Astrocyte (in vitro differentiated cells and primary cell): Measurements from ENCODE around the gene PTPN12.

Experiments
- EZH2 ChIP-seq: IDR thresholded peaks from 2 replicates; pipeline ENCODE4 v1.6.1; 2012; ENCODE audit warnings: mild to moderate bottlenecking, low read length, inconsistent platforms; ENCODE audit not compliant: insufficient read depth
- TF ChIP-seq, protein P1 (sequence below): IDR thresholded peaks from 2 replicates; pipeline ENCODE4 v1.5.1; 2011; ENCODE audit warnings: low read depth, mild to moderate bottlenecking, inconsistent platforms, low read length, moderate library complexity; ENCODE audit not compliant: insufficient read depth

DNA sequence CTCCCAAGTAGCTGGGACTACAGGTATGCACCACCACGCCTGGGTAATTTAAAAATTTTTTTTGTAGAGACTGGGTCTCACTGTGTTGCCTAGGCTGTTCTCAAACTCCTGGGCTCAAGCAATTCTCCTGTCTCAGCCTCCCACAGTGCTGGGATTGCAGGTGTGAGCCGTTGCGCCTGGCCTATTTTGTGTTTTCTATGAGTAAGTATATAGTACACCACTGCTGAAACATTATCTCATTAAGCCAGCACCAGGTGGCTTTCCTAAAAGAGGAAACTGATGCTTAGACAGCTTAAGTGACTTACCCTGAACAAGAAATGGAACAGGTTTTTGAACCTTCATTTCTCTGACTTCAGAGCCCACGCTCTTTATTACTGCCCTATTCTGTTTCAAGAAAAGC is 7.8 kb upstream of the PTPN12 start:
- TF ChIP-seq EZH2: no peak
- TF ChIP-seq, protein P1, sequence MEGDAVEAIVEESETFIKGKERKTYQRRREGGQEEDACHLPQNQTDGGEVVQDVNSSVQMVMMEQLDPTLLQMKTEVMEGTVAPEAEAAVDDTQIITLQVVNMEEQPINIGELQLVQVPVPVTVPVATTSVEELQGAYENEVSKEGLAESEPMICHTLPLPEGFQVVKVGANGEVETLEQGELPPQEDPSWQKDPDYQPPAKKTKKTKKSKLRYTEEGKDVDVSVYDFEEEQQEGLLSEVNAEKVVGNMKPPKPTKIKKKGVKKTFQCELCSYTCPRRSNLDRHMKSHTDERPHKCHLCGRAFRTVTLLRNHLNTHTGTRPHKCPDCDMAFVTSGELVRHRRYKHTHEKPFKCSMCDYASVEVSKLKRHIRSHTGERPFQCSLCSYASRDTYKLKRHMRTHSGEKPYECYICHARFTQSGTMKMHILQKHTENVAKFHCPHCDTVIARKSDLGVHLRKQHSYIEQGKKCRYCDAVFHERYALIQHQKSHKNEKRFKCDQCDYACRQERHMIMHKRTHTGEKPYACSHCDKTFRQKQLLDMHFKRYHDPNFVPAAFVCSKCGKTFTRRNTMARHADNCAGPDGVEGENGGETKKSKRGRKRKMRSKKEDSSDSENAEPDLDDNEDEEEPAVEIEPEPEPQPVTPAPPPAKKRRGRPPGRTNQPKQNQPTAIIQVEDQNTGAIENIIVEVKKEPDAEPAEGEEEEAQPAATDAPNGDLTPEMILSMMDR: no peak
